H1 (cell line): ENCODE data around the gene TIMP4. TPM values are rescaled to one million over a fixed set of nuclear protein-coding genes. Genes with fewer than 3 reads are reported as not detected.

Experiments used
- CTCF ChIA-PET: fragments of 300-600 bp; sonication (Branson Sonifier 250); formaldehyde crosslinking; loops from one replicate; lab custom pipeline; 2021; ENCODE audit not compliant: partially characterized antibody; lab: Charles Lee
- POLR2A ChIA-PET: fragments of 300-600 bp; sonication (Branson Sonifier 250); formaldehyde crosslinking; loops from one replicate; lab custom pipeline; 2021; ENCODE audit warnings: inconsistent platforms; ENCODE audit not compliant: partially characterized antibody; lab: Charles Lee
- DNase-seq, 2 experiments: peaks; one replicate each; pipeline versions ENCODE4 v3.0.0 to v3.0.0-alpha.2; 2010 to 2022; ENCODE audit warnings: low spot score in 2 of 2, low read depth in 1 of 2, mixed read lengths in 1 of 2
- FAIRE-seq: peaks from 2 replicates; lab custom pipeline; 2011; peaks lifted over from hg19 to GRCh38; lab: Jason Lieb, UNC
- H2AFZ ChIP-seq: 2 replicates; pipeline ENCODE4 v1.8.1; 2012; ENCODE audit warnings: low read length, inconsistent platforms
- H2AK5ac ChIP-seq: 2 replicates; pipeline ENCODE4 v1.6.1; 2013; ENCODE audit warnings: low read depth, low read length
- H2BK120ac ChIP-seq: replicated peaks from 2 replicates; pipeline ENCODE3; 2013; ENCODE audit warnings: low read depth, low read length, inconsistent platforms
- H2BK12ac ChIP-seq: 2 replicates; pipeline ENCODE4 v1.6.1; 2013; ENCODE audit warnings: low read depth, low read length
- H2BK15ac ChIP-seq: 2 replicates; pipeline ENCODE4 v1.6.1; 2013; ENCODE audit warnings: low read length
- H2BK20ac ChIP-seq: 2 replicates; pipeline ENCODE4 v1.6.1; 2013; ENCODE audit warnings: low read length
- H2BK5ac ChIP-seq: 2 replicates; pipeline ENCODE4 v1.6.1; 2013; ENCODE audit warnings: low read depth, low read length
- H3K14ac ChIP-seq: 2 replicates; pipeline ENCODE4 v1.6.1; 2013; ENCODE audit warnings: inconsistent platforms; ENCODE audit not compliant: insufficient read length
- H3K18ac ChIP-seq: 2 replicates; pipeline ENCODE4 v1.6.1; 2013; ENCODE audit warnings: low read length; ENCODE audit errors: extremely low read depth
- H3K23ac ChIP-seq: 2 replicates; pipeline ENCODE4 v1.6.1; 2013; ENCODE audit warnings: inconsistent platforms; ENCODE audit not compliant: insufficient read length
- H3K23me2 ChIP-seq: 2 replicates; pipeline ENCODE4 v1.6.1; 2013; ENCODE audit warnings: low read depth, low read length
- H3K27ac ChIP-seq: 2 replicates; pipeline ENCODE4 v1.6.1; 2011; ENCODE audit warnings: low read depth, low read length, inconsistent platforms
- H3K27me3 ChIP-seq, 4 experiments: replicated peaks in 1 of 4; 1 replicate in 1 of 4; 2 replicates in 3 of 4; pipeline versions ENCODE4 v1.6.1 to v1.8.1; 2011 to 2013; ENCODE audit warnings: low read length in 3 of 4, mild to moderate bottlenecking in 3 of 4, inconsistent platforms in 2 of 4, mixed read lengths in 2 of 4, moderate library complexity in 1 of 4; ENCODE audit not compliant: control insufficient read depth in 3 of 4, insufficient read depth in 3 of 4; ENCODE audit errors: extremely low read depth in 1 of 4
- H3K36me3 ChIP-seq, 4 experiments: 2 replicates each; pipeline versions ENCODE4 v1.6.1 to v1.8.1; 2011 to 2013; ENCODE audit warnings: mild to moderate bottlenecking in 4 of 4, low read length in 3 of 4, moderate library complexity in 2 of 4, control low read depth in 1 of 4, inconsistent platforms in 1 of 4; ENCODE audit not compliant: insufficient read depth in 4 of 4, control insufficient read depth in 2 of 4
- H3K4ac ChIP-seq: replicated peaks from 2 replicates; pipeline ENCODE3; 2013; ENCODE audit warnings: low read length, low read depth, mixed read lengths, inconsistent platforms; ENCODE audit not compliant: insufficient read length
- H3K4me1 ChIP-seq, 4 experiments: replicated peaks in 1 of 4; 1 replicate in 1 of 4; 2 replicates in 3 of 4; pipeline versions ENCODE4 v1.6.1 to v1.8.1; 2011 to 2013; ENCODE audit warnings: low read length in 3 of 4, inconsistent platforms in 2 of 4, mixed read lengths in 1 of 4; ENCODE audit not compliant: insufficient read depth in 4 of 4, control insufficient read depth in 3 of 4
- H3K4me2 ChIP-seq, 2 experiments: 2 replicates each; pipeline versions ENCODE4 v1.6.1 to v1.8.1; 2011 to 2013; ENCODE audit warnings: low read depth in 2 of 2, low read length in 2 of 2, control low read depth in 1 of 2, inconsistent platforms in 1 of 2, mild to moderate bottlenecking in 1 of 2; ENCODE audit not compliant: insufficient read depth in 1 of 2
- H3K4me3 ChIP-seq, 4 experiments: fragments of 200-600, 300-600 bp in 1 of 4; sonication (generic), shearing (Covaris generic), sonication (Bioruptor Twin) in 1 of 4; 2 replicates each; pipeline versions ENCODE4 v1.5.1 to v1.8.1; 2011 to 2016; ENCODE audit warnings: low read length in 4 of 4, low read depth in 3 of 4, control low read depth in 2 of 4, inconsistent platforms in 2 of 4, mild to moderate bottlenecking in 2 of 4, mixed read lengths in 1 of 4, moderate library complexity in 1 of 4; ENCODE audit not compliant: insufficient read depth in 2 of 4; ENCODE audit errors: extremely low read depth in 1 of 4
- H3K56ac ChIP-seq: replicated peaks from 2 replicates; pipeline ENCODE3; 2013; ENCODE audit warnings: low read depth, mild to moderate bottlenecking, mixed read lengths, low read length, inconsistent platforms; ENCODE audit not compliant: insufficient read length
- H3K79me1 ChIP-seq: 2 replicates; pipeline ENCODE4 v1.6.1; 2013; ENCODE audit warnings: low read depth, low read length, control low read depth
- H3K79me2 ChIP-seq, 2 experiments: 2 replicates each; pipeline versions ENCODE4 v1.6.1 to v1.8.1; 2012 to 2013; ENCODE audit warnings: low read length in 2 of 2, mild to moderate bottlenecking in 2 of 2, inconsistent platforms in 1 of 2; ENCODE audit not compliant: insufficient read depth in 2 of 2, control insufficient read depth in 1 of 2
- H3K9ac ChIP-seq, 4 experiments: replicated peaks in 1 of 4; 1 replicate in 1 of 4; 2 replicates in 3 of 4; pipeline versions ENCODE4 v1.6.1 to v1.8.1; 2011 to 2013; ENCODE audit warnings: low read depth in 3 of 4, low read length in 3 of 4, control low read depth in 2 of 4, mild to moderate bottlenecking in 2 of 4, moderate library complexity in 2 of 4, inconsistent platforms in 1 of 4; ENCODE audit errors: extremely low read depth in 1 of 4
- H3K9me3 ChIP-seq, 2 experiments: 2 replicates each; pipeline versions ENCODE4 v1.6.1 to v1.8.1; 2012 to 2013; ENCODE audit warnings: mild to moderate bottlenecking in 2 of 2, moderate library complexity in 2 of 2, control low read depth in 1 of 2, inconsistent platforms in 1 of 2, low read depth in 1 of 2, low read length in 1 of 2, mixed read lengths in 1 of 2; ENCODE audit not compliant: insufficient read depth in 2 of 2
- H4K20me1 ChIP-seq, 2 experiments: replicated peaks in 1 of 2; 2 replicates each; pipeline versions ENCODE3 to v1.8.1; 2011 to 2013; ENCODE audit warnings: inconsistent platforms in 2 of 2, low read length in 2 of 2, mild to moderate bottlenecking in 1 of 2; ENCODE audit not compliant: insufficient read depth in 2 of 2, control insufficient read depth in 1 of 2
- H4K5ac ChIP-seq: 2 replicates; pipeline ENCODE4 v1.6.1; 2013; ENCODE audit warnings: low read length, low read depth, mixed read lengths, inconsistent platforms; ENCODE audit not compliant: insufficient read length
- H4K8ac ChIP-seq: 2 replicates; pipeline ENCODE4 v1.8.0; 2013; ENCODE audit warnings: mild to moderate bottlenecking, moderate library complexity, low read length, inconsistent platforms; ENCODE audit not compliant: insufficient read depth; ENCODE audit errors: extremely low read depth
- H4K91ac ChIP-seq: replicated peaks from 2 replicates; pipeline ENCODE3; 2013; ENCODE audit warnings: low read length, mixed read lengths, inconsistent platforms; ENCODE audit not compliant: insufficient read length
- ATF2 ChIP-seq: IDR thresholded peaks from 2 replicates; pipeline ENCODE4 v1.6.1; 2012; ENCODE audit warnings: low read length, inconsistent platforms
- BCL11A ChIP-seq, 2 experiments: IDR thresholded peaks; one replicate each; pipeline ENCODE4 v1.6.1; 2011; ENCODE audit warnings: low read depth in 2 of 2, low read length in 2 of 2, mild to moderate bottlenecking in 2 of 2
- CEBPB ChIP-seq: IDR thresholded peaks from 2 replicates; pipeline ENCODE4 v1.6.1; 2012; ENCODE audit warnings: low read depth, low read length
- CHD2 ChIP-seq: IDR thresholded peaks from 2 replicates; pipeline ENCODE4 v1.6.1; 2012; ENCODE audit warnings: low read length, improper control_type of control experiment
- CREB1 ChIP-seq: IDR thresholded peaks from 2 replicates; pipeline ENCODE4 v1.6.1; 2012; ENCODE audit warnings: inconsistent platforms
- EZH2 ChIP-seq: fragments of 200-600 bp; sonication (generic); IDR thresholded peaks from 2 replicates; pipeline ENCODE4 v1.7.1; 2012; ENCODE audit warnings: low read depth, mild to moderate bottlenecking, moderate library complexity, low read length, inconsistent platforms; ENCODE audit not compliant: severe bottlenecking
- MAX ChIP-seq: IDR thresholded peaks from 2 replicates; pipeline ENCODE4 v1.6.1; 2012; ENCODE audit warnings: inconsistent platforms
- POLR2A ChIP-seq, 2 experiments: IDR thresholded peaks; 1 replicate in 1 of 2; 2 replicates in 1 of 2; pipeline ENCODE4 v1.6.1; 2011; ENCODE audit warnings: low read depth in 2 of 2, low read length in 2 of 2, mild to moderate bottlenecking in 2 of 2; ENCODE audit errors: control extremely low read depth in 1 of 2
- RBBP5 ChIP-seq: IDR thresholded peaks from 2 replicates; pipeline ENCODE4 v1.7.1; 2012; ENCODE audit warnings: low read depth, mild to moderate bottlenecking, inconsistent platforms, low read length, moderate library complexity, borderline replicate concordance
- SIN3A ChIP-seq, 2 experiments: IDR thresholded peaks in 1 of 2; conservative IDR thresholded peaks in 1 of 2; 2 replicates each; pipeline ENCODE4 v1.6.1; 2011 to 2012; ENCODE audit warnings: low read length in 2 of 2, improper control_type of control experiment in 1 of 2, low read depth in 1 of 2, mild to moderate bottlenecking in 1 of 2
- SP1 ChIP-seq: IDR thresholded peaks from 2 replicates; pipeline ENCODE4 v1.6.1; 2011; ENCODE audit warnings: low read depth, low read length
- WGBS, 2 experiments: shearing (Covaris generic) in 1 of 2; methylation state at CpG; one replicate each; pipeline versions ENCODE4 v1.1.6 to v1.1.7; 2013 to 2015; ENCODE audit warnings: low lambda C conversion rate in 2 of 2, mixed read lengths in 2 of 2, inconsistent platforms in 1 of 2, low coverage in 1 of 2, missing lambda C conversion rate in 1 of 2; ENCODE audit not compliant: insufficient replicate concordance in 2 of 2, insufficient coverage in 1 of 2, insufficient read length in 1 of 2; ENCODE audit errors: extremely low coverage in 1 of 2, missing lambda C conversion rate in 1 of 2; 5-methylcytosine and 5-hydroxymethylcytosine counted together
- polyA plus RNA-seq, 7 experiments: library from polyadenylated mRNA; depleted of rRNA in 3 of 7; stranded (reverse) in 5 of 7; unstranded in 2 of 7; fragments of >200 nt in 5 of 7; fragments of 200-250 nt in 2 of 7; gene quantifications; 1 replicate in 5 of 7; 2 replicates in 1 of 7; 4 replicates in 1 of 7; pipeline versions ENCODE4 v1.2.1 to v1.2.3, GENCODE V29; 2011 to 2013; ENCODE audit warnings: missing spikeins in 2 of 7, mixed read lengths in 2 of 7
- total RNA-seq: library from RNA; stranded (reverse); fragmentation: NEBNext Ultra II Directional; extraction: Animal tissue kit (Norgen Biotek cat#: 25700); gene quantifications from 2 replicates; pipeline ENCODE4 v1.2.1, GENCODE V29; 2021
- TF ChIP-seq, protein P1 (sequence below): IDR thresholded peaks from 2 replicates; pipeline ENCODE4 v1.6.1; 2011; ENCODE audit warnings: low read depth, mild to moderate bottlenecking, low read length; ENCODE audit not compliant: insufficient read depth

The TIMP4 gene
- total and polyA plus RNA-seq, 2 of the 8 experiments (the other 6 are each of a cell fraction or from before 2014, with no cell fraction given): 5.1 to 8.7 TPM

- no peaks in the 10 kb centered on the region for H3K27me3 ChIP-seq
- no peak overlapping the region for H3K4me2 ChIP-seq
- no peak overlapping the region for H3K4ac ChIP-seq
- H3K79me2 ChIP-seq: no peaks in the 10 kb centered on the region
- H2BK20ac ChIP-seq: no peak overlapping the region
- H2BK120ac ChIP-seq: no peak overlapping the region
- no peak overlapping the region for H2AK5ac ChIP-seq
- H3K4me1 ChIP-seq: no peaks in the 10 kb centered on the region
- FAIRE-seq: no peak
- H3K23me2 ChIP-seq: no peaks in the 10 kb centered on the region; the same call in 1 of the 2 replicates
- WGBS, 2 experiments: 89% methylated on average over 5 of the region's 5 CpGs; no CpG with 5 or more reads in 1 of the 2 experiments
- H2BK15ac ChIP-seq: no peak overlapping the region
- no peak overlapping the region for H2BK5ac ChIP-seq
- H3K4me3 ChIP-seq: no peak overlapping the region
- no peak overlapping the region for H4K91ac ChIP-seq
- H3K23ac ChIP-seq: no peak overlapping the region
- no peak overlapping the region for H3K56ac ChIP-seq
- H3K36me3 ChIP-seq: no peaks in the 10 kb centered on the region; a peak in 1 of 8 replicates
- no peaks in the 10 kb centered on the region for H4K20me1 ChIP-seq
- CTCF ChIA-PET: interaction anchor here (1.5 to 16.8 kb wide), 4 partner anchors 9 to 294 kb away, joined by 3 to 651 read pairs (median 15); partner anchors contain the start of gene TIMP4
- no peak overlapping the region for H4K5ac ChIP-seq
- H3K79me1 ChIP-seq: no peaks in the 10 kb centered on the region
- POLR2A ChIA-PET: no interaction called here
- H3K18ac ChIP-seq: no peak overlapping the region
- no peak overlapping the region for H2AFZ ChIP-seq
- no peak overlapping the region for H3K27ac ChIP-seq
- H4K8ac ChIP-seq: no peak overlapping the region
- no peak overlapping the region for H2BK12ac ChIP-seq
- H3K14ac ChIP-seq: no peak overlapping the region
- H3K9ac ChIP-seq: no peak overlapping the region
- H3K9me3 ChIP-seq: no peaks in the 10 kb centered on the region
- DNase-seq: no peak
- TF ChIP-seq RBBP5: no peak
- no peak for TF ChIP-seq SIN3A (conservative IDR thresholded peaks at IDR 0.05 in 1 of 2, IDR thresholded peaks at IDR 0.05 in 1 of 2; ENCODE audit: low read depth in 1 of 2, low read length in 2 of 2)
- TF ChIP-seq EZH2: no peak
- TF ChIP-seq BCL11A (IDR thresholded peaks at IDR 0.05; ENCODE audit: low read depth in 2 of 2, low read length in 2 of 2): no peak
- TF ChIP-seq CHD2: no peak
- TF ChIP-seq POLR2A (IDR thresholded peaks at IDR 0.05; ENCODE audit: control extremely low read depth in 1 of 2, low read depth in 2 of 2, low read length in 2 of 2): no peak
- TF ChIP-seq ATF2: no peak
- TF ChIP-seq, protein P1, sequence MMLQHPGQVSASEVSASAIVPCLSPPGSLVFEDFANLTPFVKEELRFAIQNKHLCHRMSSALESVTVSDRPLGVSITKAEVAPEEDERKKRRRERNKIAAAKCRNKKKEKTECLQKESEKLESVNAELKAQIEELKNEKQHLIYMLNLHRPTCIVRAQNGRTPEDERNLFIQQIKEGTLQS: no peak
- TF ChIP-seq MAX: no peak
- no peak for TF ChIP-seq SP1
- TF ChIP-seq CREB1: no peak
- TF ChIP-seq CEBPB: no peak
Observed at GRCh38 chr3:12185172-12185710, 26.5 kb upstream of the TIMP4 start.
